CD4-positive, alpha-beta T cell treated with Interleukin-10 for 1 hour (primary cell): Measurements from ENCODE around the gene CRKL.
A peak's percentile ranks its signal among the peaks of the same experiment; 100 is the strongest.
"Not testable (repeated sequence)": the region's sequence is repeated elsewhere in the genome, so short reads cannot be mapped to it uniquely, and the experiment has no call there.

Experiments
- DNase-seq: peaks from one replicate; pipeline ENCODE4 v3.0.0-alpha.2; 2020

CRKL gene

GRCh38 chr22:20916916-20917810, at the start of gene CRKL:
Gene CRKL, plus strand, starts transcription at chr22:20917407. Its CDS starts 528 bp downstream, at chr22:20917935.
- DNase-seq: peak; percentile 97

DNA sequence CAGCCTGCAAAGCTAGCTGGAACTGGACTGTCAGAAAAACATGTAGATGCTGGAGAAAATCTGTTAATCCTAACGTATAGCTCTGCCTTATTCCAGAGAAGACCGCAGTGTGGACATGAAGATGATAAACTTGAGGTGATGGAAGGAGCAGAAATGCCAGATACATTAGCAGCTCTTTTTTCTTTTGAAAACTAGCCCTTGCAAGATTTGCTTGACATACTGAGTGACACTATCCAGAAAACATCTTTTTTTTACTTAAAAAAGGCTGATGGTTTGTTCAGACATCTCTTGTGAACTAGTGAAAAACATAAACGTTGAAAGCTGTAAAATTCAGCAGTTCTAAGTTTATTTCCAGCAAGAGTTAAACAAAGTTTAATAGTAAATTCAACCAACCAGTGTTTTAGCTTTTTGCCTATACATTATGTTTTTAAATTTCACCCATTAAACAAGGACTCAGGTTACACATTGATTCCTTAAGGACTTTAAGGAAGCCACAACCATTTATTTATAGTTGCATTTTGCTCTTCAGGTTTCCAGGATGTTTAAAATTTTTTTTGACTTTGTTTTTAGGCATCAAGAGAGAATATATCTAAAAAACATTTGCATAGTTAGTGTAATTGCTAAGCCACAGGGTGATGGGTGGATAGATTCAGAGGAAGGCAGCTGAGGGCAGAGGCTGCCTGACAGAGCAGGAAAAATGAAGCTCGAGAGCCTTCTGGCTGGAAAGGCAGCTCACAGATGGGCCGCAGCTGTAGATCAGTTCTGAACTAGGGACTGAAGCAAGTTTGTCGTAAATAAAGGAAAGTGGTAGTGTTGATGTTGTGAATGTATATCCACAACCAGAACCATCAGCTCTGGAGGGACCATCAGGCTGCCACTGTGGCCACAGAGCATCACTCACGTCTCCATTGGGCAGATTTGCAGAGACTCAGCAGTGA, 48.9 kb upstream of the CRKL start:
- no peak for DNase-seq

GRCh38 chr22:20869234-20869633, 48.0 kb upstream of the CRKL start:
- no peak for DNase-seq

DNA sequence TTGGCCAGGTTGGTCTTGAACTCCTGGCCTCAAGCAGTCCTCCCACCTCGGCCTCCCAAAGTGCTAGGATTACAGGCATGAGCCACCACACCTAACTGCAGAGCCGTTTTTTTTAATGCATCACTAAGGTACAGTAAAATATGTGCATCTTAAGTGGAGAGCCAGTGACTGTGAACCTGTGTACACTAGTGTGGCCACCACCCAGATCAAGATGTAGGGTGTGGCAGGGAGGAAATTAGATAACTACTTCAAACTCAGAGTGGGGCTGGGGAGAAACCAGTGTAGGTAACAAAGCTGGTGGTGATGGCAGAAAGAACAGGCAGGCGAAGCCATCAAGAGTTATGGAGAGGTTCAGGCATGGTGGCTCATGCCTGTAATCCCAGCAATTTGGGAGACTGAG, 44.0 kb upstream of the CRKL start:
- no peak for DNase-seq

- DNase-seq: no peak
Measured at GRCh38 chr22:20875296-20875695, 41.9 kb upstream of the CRKL start.

GRCh38 chr22:20877715-20878114, 39.5 kb upstream of the CRKL start:
- DNase-seq: no peak

DNA sequence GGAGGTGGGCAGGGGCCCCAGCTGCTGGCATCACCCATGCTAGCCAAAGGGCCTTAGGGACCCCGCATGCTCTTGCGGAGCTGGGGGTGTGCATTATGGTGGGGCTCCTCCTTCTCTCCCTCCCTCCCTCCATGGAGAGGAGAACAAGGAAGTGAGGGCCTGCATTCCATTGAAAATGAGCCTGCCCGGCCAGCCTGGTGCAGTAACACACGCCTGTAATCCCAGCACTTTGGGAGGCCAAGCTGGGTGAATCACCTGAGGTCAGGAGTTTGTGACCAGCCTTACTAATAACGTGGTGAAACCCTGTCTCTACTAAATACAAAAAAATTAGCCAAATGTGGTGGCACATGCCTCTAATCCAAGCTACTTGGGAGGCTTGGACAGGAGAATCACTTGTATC, 36.0 kb upstream of the CRKL start:
- DNase-seq: no peak

- no peak for DNase-seq
Measured at GRCh38 chr22:20881869-20882815, 35.1 kb upstream of the CRKL start.

DNA sequence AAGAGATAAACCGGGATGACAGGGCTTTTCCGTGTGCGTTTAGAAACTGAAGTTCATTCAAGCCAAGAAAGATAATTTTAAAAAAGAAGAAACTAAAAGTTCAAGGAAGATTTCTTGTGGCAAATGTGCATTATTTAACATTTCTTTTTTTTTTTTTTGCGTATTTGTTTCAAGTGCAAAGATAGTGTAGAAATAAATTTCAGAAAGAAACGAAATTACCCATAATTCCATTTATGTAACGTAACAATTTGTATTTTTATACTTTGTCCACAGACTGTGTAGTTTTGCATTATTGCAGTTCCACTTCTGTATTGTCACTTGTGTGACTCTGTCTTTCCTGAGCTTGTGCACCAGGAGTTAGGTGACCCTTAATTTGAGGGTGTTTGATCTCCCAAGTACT, 34.4 kb upstream of the CRKL start:
- DNase-seq: no peak

GRCh38 chr22:20884454-20884853, 32.8 kb upstream of the CRKL start:
- no peak for DNase-seq

DNA sequence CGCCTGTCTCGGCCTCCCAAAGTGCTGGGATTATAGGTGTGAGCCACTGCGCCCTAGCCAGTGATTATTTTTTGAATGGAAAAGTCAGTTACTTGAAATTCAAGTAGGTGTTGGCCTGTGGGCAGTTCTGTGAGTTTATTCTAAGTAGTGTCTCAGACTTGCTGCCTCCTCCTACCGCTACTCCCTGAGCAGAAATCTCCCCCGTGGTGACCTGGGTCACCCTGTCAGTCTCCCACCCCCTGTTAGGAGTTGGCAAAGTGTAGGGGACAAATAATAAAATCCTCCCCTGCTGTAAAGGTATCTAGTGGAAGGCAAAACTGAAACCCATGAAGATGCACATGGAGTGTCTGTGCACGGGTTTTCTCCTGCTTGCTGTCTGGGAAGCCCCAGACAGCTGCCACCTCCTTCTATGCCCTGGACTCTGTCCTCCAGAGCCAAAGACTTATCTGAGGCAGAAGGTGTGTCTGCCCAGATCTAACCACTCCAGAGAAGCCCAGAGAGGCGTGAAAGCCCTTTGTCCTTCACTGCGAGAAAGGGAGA, 32.1 kb upstream of the CRKL start:
- no peak for DNase-seq

- DNase-seq: peak; percentile 44
Measured at GRCh38 chr22:20885557-20886323, 31.5 kb upstream of the CRKL start.

GRCh38 chr22:20887375-20887774, 29.8 kb upstream of the CRKL start:
- no peak for DNase-seq

- DNase-seq: no peak
Measured at GRCh38 chr22:20889025-20889704, 28.0 kb upstream of the CRKL start.

DNA sequence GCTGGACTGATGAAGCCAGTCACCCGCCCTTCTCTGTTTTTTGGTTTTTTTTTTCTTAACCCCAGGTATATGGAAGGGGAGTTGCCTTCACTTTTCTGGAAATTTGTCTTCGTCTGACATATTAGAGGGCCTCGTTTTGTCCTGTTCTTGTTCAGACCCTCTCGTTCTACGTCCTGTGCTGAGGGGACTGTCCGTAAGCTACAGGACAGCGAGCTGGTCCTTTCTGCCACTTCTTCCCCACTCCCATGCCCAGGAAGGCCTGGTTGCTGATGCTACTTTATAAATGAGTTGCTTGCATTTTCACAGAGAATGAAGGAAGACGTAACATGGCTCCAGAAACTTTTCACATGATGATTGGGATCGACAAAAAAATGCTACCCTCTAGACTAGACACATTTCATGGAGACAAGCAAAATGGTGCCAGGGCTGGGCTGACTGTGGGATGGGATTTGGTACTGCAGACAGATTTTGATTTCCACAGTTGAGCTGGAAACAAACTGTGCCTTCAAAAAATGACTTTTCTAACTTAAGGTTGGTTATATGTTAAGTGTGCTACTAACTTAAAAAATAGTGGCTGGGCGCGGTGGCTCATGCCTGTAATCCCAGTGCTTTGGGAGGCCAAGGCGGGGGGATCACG, 27.2 kb upstream of the CRKL start:
- DNase-seq: no peak

GRCh38 chr22:20890975-20891374, 26.2 kb upstream of the CRKL start:
- DNase-seq: no peak

DNA sequence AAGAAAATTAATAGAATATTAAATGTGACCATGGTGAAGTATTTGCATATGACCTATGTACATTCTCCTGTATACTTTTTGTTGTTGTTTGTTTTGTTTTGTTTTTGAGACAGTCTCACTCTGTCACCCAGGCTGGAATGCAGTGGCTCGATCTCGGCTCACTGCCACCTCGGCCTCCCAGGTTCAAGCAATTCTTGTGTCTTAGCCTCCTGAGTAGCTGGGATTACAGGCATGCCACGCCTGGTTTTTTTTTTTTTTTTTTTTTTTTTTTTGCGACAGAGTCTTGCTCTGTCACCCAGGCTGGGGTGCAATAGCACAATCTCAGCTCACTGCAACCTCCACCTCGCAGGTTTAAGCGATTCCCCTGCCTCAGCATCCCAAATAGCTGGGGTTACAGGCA, 19.5 kb upstream of the CRKL start:
- DNase-seq: not testable (repeated sequence)

DNA sequence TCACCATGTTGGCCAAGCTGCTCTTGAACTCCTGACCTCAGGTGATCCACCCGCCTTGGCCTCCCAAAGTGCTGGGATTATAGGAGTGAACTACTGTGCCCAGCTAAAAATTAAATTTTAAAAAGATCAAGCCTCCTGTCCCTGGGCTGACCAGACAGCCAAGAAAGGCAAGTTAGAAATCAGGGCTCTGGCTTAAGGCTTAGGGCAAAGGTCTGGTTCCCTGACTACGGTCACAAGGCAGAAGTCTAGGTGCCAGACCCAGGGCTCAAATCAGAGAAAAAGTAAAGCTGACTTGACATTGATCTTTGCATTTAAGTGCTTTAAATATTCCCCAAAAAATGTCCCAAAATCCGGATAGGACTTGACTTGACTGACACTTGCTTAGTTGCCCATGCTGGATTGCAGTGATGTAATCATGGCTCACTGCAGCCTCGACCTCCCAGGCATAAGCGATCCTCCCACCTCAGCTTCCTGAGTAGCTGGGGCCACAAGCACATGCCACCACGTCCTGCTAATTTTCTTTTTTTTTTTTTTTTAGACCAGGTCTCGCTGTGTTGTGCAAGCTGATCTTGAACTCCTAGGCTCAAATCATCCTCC, 17.3 kb upstream of the CRKL start:
- DNase-seq: no peak

DNA sequence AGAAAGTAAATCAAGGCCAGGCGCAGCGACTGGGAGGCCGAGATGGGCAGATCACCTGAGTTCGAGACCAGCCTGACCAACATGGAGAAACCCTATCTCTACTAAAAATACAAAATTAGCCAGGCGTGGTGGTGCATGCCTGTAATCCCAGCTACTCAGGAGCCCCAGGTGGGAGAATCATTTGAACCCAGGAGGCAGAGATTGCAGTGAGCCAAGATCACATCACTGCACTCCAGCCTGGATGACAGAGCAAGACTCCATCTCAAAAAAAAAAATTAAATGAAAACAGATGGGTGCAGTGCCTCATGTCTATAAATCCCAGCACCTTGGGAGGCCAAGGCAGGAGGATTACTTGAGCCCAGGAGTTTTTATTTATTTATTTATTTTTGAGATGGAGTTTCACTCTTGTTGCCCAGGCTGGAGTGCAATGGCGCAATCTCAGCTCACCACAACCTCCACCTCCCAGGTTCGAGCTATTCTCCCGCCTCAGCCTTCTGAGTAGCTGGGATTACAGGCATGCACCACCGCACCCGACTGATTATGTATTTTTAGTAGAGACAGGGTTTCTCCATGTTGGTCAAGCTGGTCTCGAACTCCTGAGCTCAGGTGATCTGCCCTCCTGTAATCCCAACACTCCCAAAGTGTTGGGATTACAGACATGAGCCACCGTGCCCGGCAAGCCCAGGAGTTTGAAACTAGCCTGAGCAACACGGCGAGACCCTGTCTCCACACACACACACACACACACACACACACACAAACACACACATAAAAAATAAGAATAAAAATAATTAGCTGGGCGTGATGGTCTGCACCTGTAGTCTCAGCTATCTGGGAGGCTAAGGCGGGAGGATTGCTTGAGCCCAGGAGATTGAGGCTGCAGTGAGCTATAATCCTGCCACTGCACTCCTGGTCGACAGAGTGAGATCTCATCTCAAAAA, 15.8 kb upstream of the CRKL start:
- DNase-seq: not testable (repeated sequence)
